Keratinocyte (primary cell): ENCODE measurements around the gene TMEM120B.

ENCODE experiments used
- EZH2 ChIP-seq: IDR thresholded peaks from one replicate; pipeline ENCODE4 v1.6.1; 2012; ENCODE audit warnings: inconsistent platforms, mild to moderate bottlenecking, low read length, moderate library complexity
- TF ChIP-seq, protein P1 (sequence below), 3 experiments: IDR thresholded peaks in 1 of 3; conservative IDR thresholded peaks in 1 of 3; optimal IDR thresholded peaks in 1 of 3; 2 replicates in 2 of 3; 3 replicates in 1 of 3; pipeline versions ENCODE3 to v1.5.1; 2011; ENCODE audit warnings: low read length in 3 of 3, mild to moderate bottlenecking in 3 of 3, moderate library complexity in 2 of 3, control low read depth in 1 of 3, inconsistent platforms in 1 of 3; ENCODE audit not compliant: insufficient read depth in 2 of 3; ENCODE audit errors: extremely low read depth in 1 of 3

DNA sequence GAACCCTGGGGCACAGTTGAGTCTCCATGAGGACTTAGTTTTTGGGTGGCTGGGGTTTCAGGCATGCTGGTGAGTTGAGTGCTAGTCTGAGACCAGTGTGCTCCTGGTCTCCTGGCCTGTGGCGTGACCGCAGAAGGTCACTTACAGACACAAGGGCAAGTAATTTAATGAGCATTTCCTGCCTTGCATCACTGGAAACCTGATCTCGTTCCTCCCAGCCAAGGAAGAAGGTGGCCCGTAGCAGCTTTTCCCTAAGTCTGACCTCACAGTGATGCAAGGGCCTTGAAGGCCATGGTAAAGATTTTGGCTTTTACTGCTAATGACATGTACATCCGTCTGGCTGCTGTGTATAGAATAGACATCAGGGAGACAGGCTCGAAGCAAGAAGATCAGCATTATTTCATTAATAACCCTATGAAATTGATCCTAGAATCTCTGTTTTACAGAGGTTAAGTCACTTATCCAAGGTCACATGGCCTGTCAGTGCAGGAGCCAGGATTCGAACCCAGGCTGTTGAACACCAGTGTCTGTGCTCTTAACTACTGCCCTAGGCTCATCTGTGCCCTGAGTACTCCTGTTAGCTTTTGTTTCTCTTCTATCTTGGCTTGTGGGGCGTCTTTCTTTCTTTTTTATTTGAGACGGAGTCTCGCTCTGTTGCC, 4.6 kb downstream of the TMEM120B start:
- TF ChIP-seq, protein P1, sequence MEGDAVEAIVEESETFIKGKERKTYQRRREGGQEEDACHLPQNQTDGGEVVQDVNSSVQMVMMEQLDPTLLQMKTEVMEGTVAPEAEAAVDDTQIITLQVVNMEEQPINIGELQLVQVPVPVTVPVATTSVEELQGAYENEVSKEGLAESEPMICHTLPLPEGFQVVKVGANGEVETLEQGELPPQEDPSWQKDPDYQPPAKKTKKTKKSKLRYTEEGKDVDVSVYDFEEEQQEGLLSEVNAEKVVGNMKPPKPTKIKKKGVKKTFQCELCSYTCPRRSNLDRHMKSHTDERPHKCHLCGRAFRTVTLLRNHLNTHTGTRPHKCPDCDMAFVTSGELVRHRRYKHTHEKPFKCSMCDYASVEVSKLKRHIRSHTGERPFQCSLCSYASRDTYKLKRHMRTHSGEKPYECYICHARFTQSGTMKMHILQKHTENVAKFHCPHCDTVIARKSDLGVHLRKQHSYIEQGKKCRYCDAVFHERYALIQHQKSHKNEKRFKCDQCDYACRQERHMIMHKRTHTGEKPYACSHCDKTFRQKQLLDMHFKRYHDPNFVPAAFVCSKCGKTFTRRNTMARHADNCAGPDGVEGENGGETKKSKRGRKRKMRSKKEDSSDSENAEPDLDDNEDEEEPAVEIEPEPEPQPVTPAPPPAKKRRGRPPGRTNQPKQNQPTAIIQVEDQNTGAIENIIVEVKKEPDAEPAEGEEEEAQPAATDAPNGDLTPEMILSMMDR (optimal IDR thresholded peaks at IDR 0.05 in 1 of 3, IDR thresholded peaks at IDR 0.05 in 1 of 3, conservative IDR thresholded peaks at IDR 0.05 in 1 of 3; ENCODE audit: extremely low read depth in 1 of 3, insufficient read depth in 2 of 3, low read length in 3 of 3): no peak
- TF ChIP-seq EZH2: no peak
